HFF-Myc (cell line): ENCODE results near the gene POFUT2.

Experiments
- DNase-seq: peaks from one replicate; pipeline ENCODE4 v3.0.0-alpha.2; 2011; ENCODE audit warnings: low read depth; ENCODE audit errors: extremely low read depth
- H3K4me3 ChIP-seq: replicated peaks from 2 replicates; pipeline ENCODE4 v1.5.1; 2011; ENCODE audit warnings: low read depth, mild to moderate bottlenecking, control low read depth, low read length
- TF ChIP-seq, protein P1 (sequence below): IDR thresholded peaks from 2 replicates; pipeline ENCODE4 v1.5.1; 2012; ENCODE audit warnings: mild to moderate bottlenecking, low read depth, low read length, control low read depth; ENCODE audit errors: missing control alignments

The POFUT2 gene

DNA sequence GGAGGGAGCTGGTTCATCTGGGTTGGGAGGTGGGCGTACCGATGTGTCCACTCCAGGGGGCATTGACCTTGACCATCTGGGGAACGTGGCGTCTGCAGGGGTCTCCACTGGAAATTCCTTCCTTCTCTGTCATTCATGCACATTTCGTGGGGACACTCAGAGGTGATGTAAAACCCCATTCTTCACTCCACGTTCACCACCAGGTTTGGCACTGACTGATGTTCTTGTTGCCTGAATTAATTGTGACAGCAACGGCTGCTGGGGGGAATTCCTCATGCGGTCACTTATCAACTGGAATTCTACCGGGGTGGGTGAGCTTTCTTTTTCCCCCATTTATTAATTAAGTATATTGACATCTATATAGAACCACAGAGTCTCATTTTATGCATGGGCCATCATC is 18.1 kb upstream of the POFUT2 start:
- TF ChIP-seq, protein P1, sequence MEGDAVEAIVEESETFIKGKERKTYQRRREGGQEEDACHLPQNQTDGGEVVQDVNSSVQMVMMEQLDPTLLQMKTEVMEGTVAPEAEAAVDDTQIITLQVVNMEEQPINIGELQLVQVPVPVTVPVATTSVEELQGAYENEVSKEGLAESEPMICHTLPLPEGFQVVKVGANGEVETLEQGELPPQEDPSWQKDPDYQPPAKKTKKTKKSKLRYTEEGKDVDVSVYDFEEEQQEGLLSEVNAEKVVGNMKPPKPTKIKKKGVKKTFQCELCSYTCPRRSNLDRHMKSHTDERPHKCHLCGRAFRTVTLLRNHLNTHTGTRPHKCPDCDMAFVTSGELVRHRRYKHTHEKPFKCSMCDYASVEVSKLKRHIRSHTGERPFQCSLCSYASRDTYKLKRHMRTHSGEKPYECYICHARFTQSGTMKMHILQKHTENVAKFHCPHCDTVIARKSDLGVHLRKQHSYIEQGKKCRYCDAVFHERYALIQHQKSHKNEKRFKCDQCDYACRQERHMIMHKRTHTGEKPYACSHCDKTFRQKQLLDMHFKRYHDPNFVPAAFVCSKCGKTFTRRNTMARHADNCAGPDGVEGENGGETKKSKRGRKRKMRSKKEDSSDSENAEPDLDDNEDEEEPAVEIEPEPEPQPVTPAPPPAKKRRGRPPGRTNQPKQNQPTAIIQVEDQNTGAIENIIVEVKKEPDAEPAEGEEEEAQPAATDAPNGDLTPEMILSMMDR = no peak
- no peak overlapping the region for H3K4me3 ChIP-seq
- no peak for DNase-seq

DNA sequence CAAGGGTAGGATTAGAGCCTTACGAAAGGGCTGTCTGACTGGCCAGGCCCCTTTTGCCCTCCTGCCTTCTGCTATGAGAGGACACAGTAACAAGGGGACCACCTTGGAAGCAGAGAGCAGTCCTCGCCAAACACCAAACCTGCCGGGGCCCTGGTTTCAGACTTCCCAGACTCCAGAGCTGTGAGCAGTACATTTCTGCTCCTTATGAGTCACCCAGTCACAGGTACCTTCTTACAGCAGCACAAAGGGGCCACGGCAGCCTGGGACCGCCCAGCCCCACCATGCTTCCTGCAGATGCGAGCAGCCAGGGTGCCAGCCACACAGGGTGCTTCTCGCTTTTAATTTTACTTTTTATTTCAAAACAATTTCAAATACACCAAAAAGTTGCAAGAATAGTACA is 17.2 kb upstream of the POFUT2 start:
- H3K4me3 ChIP-seq = no peak overlapping the region
- TF ChIP-seq, protein P1 = no peak
- no peak for DNase-seq

DNA sequence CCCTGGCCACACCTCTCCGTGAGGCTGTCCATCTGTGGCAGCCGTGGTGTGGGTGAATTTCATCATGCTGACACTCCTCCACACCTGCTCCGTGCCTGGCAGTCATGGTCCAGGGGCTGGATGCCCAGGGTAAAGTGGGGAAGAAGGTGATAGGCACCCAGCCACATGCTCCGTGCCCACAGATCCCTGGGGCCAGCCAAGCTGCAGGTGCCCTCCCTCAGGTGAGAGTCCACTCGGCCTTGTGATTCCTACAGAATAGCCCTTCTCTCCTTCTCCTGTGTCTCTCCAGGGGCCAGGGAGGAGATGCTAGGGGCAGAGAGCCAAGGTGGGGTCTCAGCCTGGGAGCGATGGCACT is 16.8 kb upstream of the POFUT2 start:
- no peak for DNase-seq
- no peak overlapping the region for H3K4me3 ChIP-seq
- TF ChIP-seq, protein P1 = no peak

DNA sequence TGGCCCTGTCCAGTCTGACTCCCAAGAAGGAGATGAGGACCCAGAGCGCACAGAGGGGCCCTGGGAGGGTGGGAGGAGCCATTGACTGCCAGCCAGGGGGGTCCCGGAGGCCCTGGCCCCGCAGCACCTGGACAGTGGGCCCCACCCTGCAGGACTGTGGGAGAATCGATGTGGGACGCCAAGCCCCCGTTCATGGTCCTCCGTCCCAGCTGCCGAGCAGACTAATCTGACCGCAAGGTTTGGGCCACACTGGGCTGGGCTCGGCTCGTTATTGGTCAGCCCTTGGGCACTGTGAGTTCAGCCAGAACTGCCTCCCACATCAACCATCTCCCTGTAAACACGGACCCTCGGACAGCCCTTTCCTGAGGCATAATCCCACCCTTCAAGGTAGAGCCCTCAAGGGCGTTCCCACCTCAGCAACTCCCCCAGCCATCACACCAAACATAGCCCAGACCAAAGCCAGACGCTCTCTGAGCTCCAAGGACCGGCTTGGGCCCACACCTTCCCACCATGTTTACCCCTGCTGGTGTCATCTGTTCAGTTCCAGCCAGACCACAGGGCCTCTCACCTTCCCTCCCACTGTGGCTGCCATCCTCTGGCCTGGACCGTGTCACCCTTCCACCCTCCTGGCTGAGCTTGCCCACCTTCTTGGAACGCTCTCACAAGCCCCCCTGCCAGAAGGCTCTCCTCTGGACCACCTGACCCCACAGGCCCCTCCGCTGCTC is 16.2 kb upstream of the POFUT2 start:
- no peak overlapping the region for H3K4me3 ChIP-seq
- TF ChIP-seq, protein P1 = no peak
- DNase-seq = no peak

DNA sequence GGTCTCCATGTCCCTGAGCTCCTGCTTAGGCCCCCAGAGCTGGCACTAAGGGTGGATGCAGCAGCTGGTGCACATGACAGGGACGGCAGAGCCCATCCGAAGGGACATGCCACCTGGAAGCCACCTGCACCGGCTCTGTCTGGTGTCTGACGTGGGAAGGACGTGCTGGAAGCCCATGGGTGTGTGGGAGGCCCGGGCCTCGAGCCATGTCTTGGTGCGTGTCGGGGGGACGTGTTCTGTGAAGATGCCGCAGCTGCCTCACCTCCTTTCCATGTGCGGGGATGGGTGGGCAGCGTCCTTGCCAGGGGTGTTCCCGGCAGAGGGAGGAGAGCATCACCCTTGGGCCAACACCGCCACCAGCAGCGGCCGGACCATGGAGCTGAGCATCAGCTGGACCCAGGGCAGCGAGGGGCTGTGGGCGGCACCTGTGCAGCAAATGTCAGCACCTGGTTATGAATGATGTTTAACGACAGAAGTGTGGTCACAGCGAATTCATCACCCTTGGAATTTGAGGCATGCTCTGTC is 15.5 kb upstream of the POFUT2 start:
- TF ChIP-seq, protein P1 = no peak
- DNase-seq = no peak
- H3K4me3 ChIP-seq = no peak overlapping the region

DNA sequence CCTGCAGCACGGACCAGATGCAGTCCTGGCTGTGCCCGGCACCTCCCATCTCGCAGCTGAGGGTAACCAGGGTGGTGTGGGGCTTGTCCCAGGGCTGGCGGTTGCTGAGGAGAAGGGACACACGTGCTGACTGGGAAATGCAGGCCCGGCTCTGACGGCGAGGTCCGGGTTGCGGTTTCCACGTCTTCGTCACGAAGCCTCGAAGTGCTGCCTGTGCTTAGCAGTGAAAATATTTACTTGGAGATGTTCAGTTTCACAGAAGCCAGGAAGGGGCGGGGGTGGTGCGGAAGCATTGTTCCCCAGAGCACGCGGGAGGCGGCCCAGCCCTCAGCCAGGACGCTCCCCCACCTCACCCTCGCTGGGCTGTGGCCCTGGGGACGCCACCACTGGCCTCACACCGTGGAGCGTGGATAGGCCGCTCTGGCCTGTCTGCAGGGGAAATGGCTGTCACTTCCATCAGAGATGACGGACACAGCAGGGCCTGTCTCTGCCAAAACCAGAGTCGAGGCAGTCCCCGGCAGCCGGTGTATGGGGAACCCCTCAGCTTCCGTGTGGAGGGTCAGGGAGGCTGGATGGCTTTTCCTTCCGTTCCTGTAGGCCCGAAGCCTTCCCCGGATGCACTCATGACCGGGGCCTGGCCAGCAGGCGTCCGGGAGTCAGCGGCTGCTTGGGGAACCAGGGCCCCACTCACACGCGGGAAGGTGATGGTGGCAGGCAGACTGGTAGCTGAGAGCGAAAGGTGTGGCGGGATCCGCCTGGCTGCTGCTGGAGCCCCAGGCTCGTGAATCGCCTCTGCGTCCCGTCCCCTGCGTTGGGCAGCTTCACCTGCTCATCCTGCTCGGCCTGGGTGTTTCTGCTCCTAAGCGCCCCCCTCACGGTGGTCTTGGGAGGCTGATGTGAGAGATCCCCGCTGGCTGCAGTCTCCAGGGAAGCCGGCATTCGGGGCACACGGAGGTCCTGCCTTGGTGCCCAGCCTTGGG is 14.7 kb upstream of the POFUT2 start:
- TF ChIP-seq, protein P1 = no peak
- DNase-seq = no peak
- H3K4me3 ChIP-seq = no peak overlapping the region
